HG03045 (cell line): Measurements from ENCODE around the gene PRRX2.
"Not testable (repeated sequence)": the region's sequence is repeated elsewhere in the genome, so short reads cannot be mapped to it uniquely, and the experiment has no call there.

Experiments used
- ATAC-seq: cut with Tn5 transposase; IDR thresholded peaks from one replicate; pipeline ENCODE4 v1.9.1; 2021; ENCODE audit warnings: mild to moderate bottlenecking, moderate library complexity; ENCODE audit not compliant: unreplicated experiment

Gene PRRX2

GRCh38 chr9:129636343-129636742, 29.1 kb upstream of the PRRX2 start:
- not testable (repeated sequence) for ATAC-seq

- ATAC-seq = no peak
Measured at GRCh38 chr9:129637102-129637501, 28.3 kb upstream of the PRRX2 start.

GRCh38 chr9:129637673-129638439, 27.6 kb upstream of the PRRX2 start:
- ATAC-seq = no peak

- ATAC-seq = no peak
Measured at GRCh38 chr9:129639034-129639630, 26.3 kb upstream of the PRRX2 start.

- ATAC-seq = no peak
Measured at GRCh38 chr9:129639756-129640085, 25.7 kb upstream of the PRRX2 start.

- ATAC-seq = no peak
Measured at GRCh38 chr9:129640086-129640870, 25.2 kb upstream of the PRRX2 start.

GRCh38 chr9:129640871-129641749, 24.3 kb upstream of the PRRX2 start:
- ATAC-seq = peak; percentile 5

GRCh38 chr9:129641750-129642585, 23.5 kb upstream of the PRRX2 start, which contains the start of gene ASB6:
ASB6 (minus strand) TSS chr9:129642151; CDS start chr9:129641999, 152 bp downstream.
- ATAC-seq = peak; percentile 84

- no peak for ATAC-seq
Measured at GRCh38 chr9:129643706-129644105, 21.7 kb upstream of the PRRX2 start.

- ATAC-seq = no peak
Measured at GRCh38 chr9:129644365-129644764, 21.1 kb upstream of the PRRX2 start.

- ATAC-seq = no peak
Measured at GRCh38 chr9:129644902-129645301, 20.5 kb upstream of the PRRX2 start.

- no peak for ATAC-seq
Measured at GRCh38 chr9:129646252-129646651, 19.2 kb upstream of the PRRX2 start.

GRCh38 chr9:129646654-129647053, 18.8 kb upstream of the PRRX2 start:
- no peak for ATAC-seq

GRCh38 chr9:129647635-129648034, 17.8 kb upstream of the PRRX2 start:
- no peak for ATAC-seq

- no peak for ATAC-seq
Measured at GRCh38 chr9:129648092-129648763, 17.2 kb upstream of the PRRX2 start.

GRCh38 chr9:129648764-129649115, 16.7 kb upstream of the PRRX2 start:
- no peak for ATAC-seq

- no peak for ATAC-seq
Measured at GRCh38 chr9:129649726-129650679, 15.4 kb upstream of the PRRX2 start.

GRCh38 chr9:129650680-129651235, 14.7 kb upstream of the PRRX2 start:
- ATAC-seq = no peak
